ENCODE measurements around the gene ILDR2. TPM values are rescaled to one million over a fixed set of nuclear protein-coding genes. Genes with fewer than 3 reads are reported as not detected.

The ILDR2 gene
- total RNA-seq, 1 donor from 2014 or later, result 3.6 TPM

DNA sequence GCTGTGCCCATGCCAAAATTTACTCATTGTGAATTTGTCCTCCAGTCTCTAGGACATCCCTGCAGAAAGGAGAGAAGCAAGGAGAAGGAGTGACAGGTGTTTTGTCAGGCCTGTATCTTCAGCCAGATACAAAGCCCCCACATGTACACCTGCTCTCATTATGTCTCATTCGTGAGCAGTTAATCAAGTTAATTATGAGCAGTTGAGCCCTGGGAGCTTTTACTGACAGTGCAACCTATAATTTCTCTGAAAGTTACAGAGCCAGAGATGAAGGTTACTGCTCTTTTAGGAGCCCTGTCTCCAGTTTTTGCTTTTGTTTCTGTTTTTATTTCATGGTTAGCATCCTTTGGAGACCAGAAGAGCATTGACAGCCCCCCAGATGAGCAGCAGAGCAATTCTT is 5.0 kb upstream of the ILDR2 start:
- intact Hi-C loops (cut with micrococcal nuclease), result no loop called here
- H3K27ac ChIP-seq (replicated peaks), result no peak overlapping the region
- DNase-seq, result no peak
- H3K9me3 ChIP-seq (replicated peaks), result no peaks in the 10 kb centered on the region
- peaks cover 10% of the 10 kb centered on the region for H3K4me1 ChIP-seq
- H3K36me3 ChIP-seq, result no peaks in the 10 kb centered on the region
- peaks cover 31% of the 10 kb centered on the region for H3K27me3 ChIP-seq (ENCODE audit: low read depth)
- no peak for TF ChIP-seq CTCF (IDR thresholded peaks at IDR 0.05; ENCODE audit: borderline replicate concordance)
- H3K4me3 ChIP-seq, result no peak overlapping the region

GRCh38 chr1:166978821-166979220 is 3.5 kb upstream of the ILDR2 start:
- Histone ChIP-seq H3K36me3 (no peaks in the 10 kb centered on the region), H3K27ac (replicated peaks) (no peak overlapping the region), H3K27me3 (ENCODE audit: low read depth) (peaks cover 43% of the 10 kb centered on the region), H3K9me3 (replicated peaks) (no peaks in the 10 kb centered on the region), H3K4me3 (no peak overlapping the region), H3K4me1 (peaks cover 20% of the 10 kb centered on the region)
- intact Hi-C loops (cut with micrococcal nuclease), result no loop called here
- TF ChIP-seq CTCF (IDR thresholded peaks at IDR 0.05; ENCODE audit: borderline replicate concordance), result no peak
- DNase-seq, result no peak

DNA sequence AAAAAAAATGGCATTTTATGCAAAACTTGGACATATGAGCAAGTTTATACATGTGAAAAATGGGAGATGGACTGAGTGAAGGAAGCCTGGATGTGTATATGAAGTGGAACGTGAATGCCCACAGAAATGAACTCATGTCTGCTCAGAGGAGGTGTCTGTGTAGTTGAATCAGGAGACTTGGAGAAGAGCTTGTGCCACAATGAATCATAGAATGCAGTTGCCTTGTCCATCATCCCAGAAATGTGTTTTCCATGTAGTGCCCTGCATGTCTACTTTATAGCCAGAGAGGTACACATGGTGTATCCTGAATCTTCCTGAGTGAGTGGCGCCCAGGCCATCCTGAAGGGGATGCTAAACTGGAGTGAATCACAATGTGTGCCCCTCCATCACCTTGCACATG is 2.6 kb upstream of the ILDR2 start:
- DNase-seq, result no peak
- no peak for TF ChIP-seq CTCF (IDR thresholded peaks at IDR 0.05; ENCODE audit: borderline replicate concordance)
- Histone ChIP-seq H3K27ac (replicated peaks) (no peak overlapping the region), H3K9me3 (replicated peaks) (no peaks in the 10 kb centered on the region), H3K27me3 (ENCODE audit: low read depth) (peaks cover 52% of the 10 kb centered on the region), H3K4me1 (peaks cover 20% of the 10 kb centered on the region), H3K36me3 (no peaks in the 10 kb centered on the region), H3K4me3 (no peak overlapping the region)
- intact Hi-C loops (cut with micrococcal nuclease), result no loop called here

DNA sequence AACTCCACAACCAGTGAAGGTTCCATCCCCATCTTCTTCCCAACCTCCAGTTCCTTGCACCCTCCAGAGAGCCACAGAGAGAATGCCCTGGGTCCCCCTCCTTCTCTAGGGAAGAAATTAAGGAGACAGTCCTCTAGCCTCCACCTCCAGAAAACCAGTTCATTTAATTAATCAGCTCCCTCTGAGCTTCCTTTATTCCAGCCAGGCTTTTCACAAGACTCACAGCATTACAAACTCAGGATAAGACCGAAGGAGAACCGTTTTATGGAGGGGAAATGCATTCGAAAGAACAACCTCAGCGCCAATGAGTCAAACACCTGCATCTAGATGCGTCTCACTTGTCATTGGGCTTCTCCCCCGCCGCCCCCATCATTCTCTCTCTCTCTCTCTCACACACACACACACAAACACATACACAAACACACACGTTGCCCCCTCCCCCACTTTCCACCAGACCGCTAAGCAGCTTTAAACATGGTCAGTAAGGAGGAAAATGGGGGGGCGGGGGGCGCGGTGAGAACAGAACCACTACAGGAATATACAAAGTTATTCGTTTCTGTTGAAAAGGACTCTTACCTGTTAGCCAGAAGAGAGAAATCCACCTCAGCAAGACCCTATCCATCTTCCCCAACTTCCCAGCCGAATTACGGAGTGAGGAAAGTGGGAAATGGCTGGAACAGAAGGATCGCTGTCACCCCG is 544 bp downstream of the ILDR2 start:
- intact Hi-C loops (cut with micrococcal nuclease), result no loop called here
- Histone ChIP-seq H3K4me1 (peaks cover 20% of the 10 kb centered on the region), H3K27me3 (ENCODE audit: low read depth) (peaks cover 69% of the 10 kb centered on the region), H3K36me3 (no peaks in the 10 kb centered on the region), H3K9me3 (replicated peaks) (no peaks in the 10 kb centered on the region), H3K27ac (replicated peaks) (no peak overlapping the region), H3K4me3 (peak overlapping the region; percentile 79)
- TF ChIP-seq CTCF (IDR thresholded peaks at IDR 0.05; ENCODE audit: borderline replicate concordance), result no peak
- no peak for DNase-seq

GRCh38 chr1:166972826-166973225 is 2.5 kb downstream of the ILDR2 start:
- H3K27me3 ChIP-seq (ENCODE audit: low read depth), result peaks cover 64% of the 10 kb centered on the region
- peaks cover 20% of the 10 kb centered on the region for H3K4me1 ChIP-seq
- H3K36me3 ChIP-seq, result no peaks in the 10 kb centered on the region
- no peak for DNase-seq
- no peak for TF ChIP-seq CTCF (IDR thresholded peaks at IDR 0.05; ENCODE audit: borderline replicate concordance)
- no peak overlapping the region for H3K4me3 ChIP-seq
- intact Hi-C loops (cut with micrococcal nuclease), result no loop called here
- H3K27ac ChIP-seq (replicated peaks), result no peak overlapping the region
- H3K9me3 ChIP-seq (replicated peaks), result no peaks in the 10 kb centered on the region
